Upper lobe of left lung (tissue), 4 donors: Measurements from ENCODE around the gene CRY1.

ENCODE experiments used
- EP300 ChIP-seq, 4 donors: sonication (generic); formaldehyde crosslinking; IDR thresholded peaks; one replicate each; pipeline ENCODE4 v1.5.1; 2017; ENCODE audit warnings: antibody characterized with exemption in 4 of 4, control low read depth in 2 of 4
- POLR2A ChIP-seq, 4 donors: fragments of 450-650 bp; IDR thresholded peaks; one replicate each; pipeline ENCODE4 v1.5.1; 2016 to 2017; ENCODE audit warnings: antibody characterized with exemption in 4 of 4, mild to moderate bottlenecking in 2 of 4
- POLR2AphosphoS5 ChIP-seq, 2 donors: sonication (generic); formaldehyde crosslinking; IDR thresholded peaks; one replicate each; pipeline ENCODE4 v1.5.1; 2017; ENCODE audit warnings: antibody characterized with exemption in 2 of 2
- TF ChIP-seq, protein P1 (sequence below), 6 experiments: fragments of 450-650 bp in 4 of 6; fragments of 200-600 bp in 2 of 6; sonication (generic) in 2 of 6; IDR thresholded peaks; one replicate each; pipeline ENCODE4 v1.5.1; 2016 to 2019; ENCODE audit warnings: antibody characterized with exemption in 6 of 6

DNA sequence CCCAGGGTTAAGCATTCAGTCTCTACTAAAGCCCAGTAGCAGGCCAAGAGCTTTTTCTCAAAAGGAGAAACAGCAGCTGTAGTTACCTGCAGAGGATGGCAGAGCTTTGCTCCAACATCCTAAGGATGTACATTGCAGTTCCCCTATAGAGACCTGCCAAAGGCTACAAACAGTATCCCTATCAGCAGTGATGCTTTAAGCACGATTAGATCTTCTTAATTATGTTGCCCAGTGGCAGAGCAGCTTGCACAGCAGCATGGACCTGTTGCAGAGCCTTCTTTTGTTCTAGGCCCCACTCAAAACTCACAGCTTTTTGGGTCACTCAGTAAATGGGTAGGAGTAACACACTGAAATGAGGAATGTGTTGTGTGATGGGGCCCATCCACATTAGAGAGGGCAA is 46.4 kb upstream of the CRY1 start:
- TF ChIP-seq EP300 (IDR thresholded peaks at IDR 0.05), result no peak
- no peak for TF ChIP-seq POLR2A (IDR thresholded peaks at IDR 0.05)
- TF ChIP-seq, protein P1, sequence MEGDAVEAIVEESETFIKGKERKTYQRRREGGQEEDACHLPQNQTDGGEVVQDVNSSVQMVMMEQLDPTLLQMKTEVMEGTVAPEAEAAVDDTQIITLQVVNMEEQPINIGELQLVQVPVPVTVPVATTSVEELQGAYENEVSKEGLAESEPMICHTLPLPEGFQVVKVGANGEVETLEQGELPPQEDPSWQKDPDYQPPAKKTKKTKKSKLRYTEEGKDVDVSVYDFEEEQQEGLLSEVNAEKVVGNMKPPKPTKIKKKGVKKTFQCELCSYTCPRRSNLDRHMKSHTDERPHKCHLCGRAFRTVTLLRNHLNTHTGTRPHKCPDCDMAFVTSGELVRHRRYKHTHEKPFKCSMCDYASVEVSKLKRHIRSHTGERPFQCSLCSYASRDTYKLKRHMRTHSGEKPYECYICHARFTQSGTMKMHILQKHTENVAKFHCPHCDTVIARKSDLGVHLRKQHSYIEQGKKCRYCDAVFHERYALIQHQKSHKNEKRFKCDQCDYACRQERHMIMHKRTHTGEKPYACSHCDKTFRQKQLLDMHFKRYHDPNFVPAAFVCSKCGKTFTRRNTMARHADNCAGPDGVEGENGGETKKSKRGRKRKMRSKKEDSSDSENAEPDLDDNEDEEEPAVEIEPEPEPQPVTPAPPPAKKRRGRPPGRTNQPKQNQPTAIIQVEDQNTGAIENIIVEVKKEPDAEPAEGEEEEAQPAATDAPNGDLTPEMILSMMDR (IDR thresholded peaks at IDR 0.05), result no peak
- no peak for TF ChIP-seq POLR2AphosphoS5 (IDR thresholded peaks at IDR 0.05)
